Measurements from ENCODE around the gene AURKAIP1.

AURKAIP1 gene

GRCh38 chr1:1373815-1374588, 1.0 kb downstream of the AURKAIP1 start:
- 63% methylated on average over 52 of the region's 52 CpGs for WGBS (ENCODE audit: insufficient coverage)
- ChIA-PET POLR2A (no interaction called here), CTCF (interaction anchor here (0.6 to 1.6 kb wide), 4 partner anchors 9 to 60 kb away, joined by 3 to 5 read pairs (median 4); no protein-coding TSS in a partner anchor)
- no peaks in the 10 kb centered on the region for H3K9me3 ChIP-seq (ENCODE audit: control extremely low read depth in 1 of 5, control insufficient read depth in 4 of 5, insufficient read depth in 2 of 5, low read depth in 1 of 5, low read length in 4 of 5)
- H3K4me3 ChIP-seq (ENCODE audit: control insufficient read depth in 1 of 7, extremely low read depth in 1 of 7, insufficient read depth in 4 of 7, low read depth in 2 of 7, low read length in 6 of 7): peak overlapping the region; percentile 77 to 97 (median 90)
- peaks cover 0 to 47% (median 40%) of the 10 kb centered on the region in 4 experiments for H3K4me1 ChIP-seq (ENCODE audit: control extremely low read depth in 1 of 4, control insufficient read depth in 4 of 4, insufficient read depth in 4 of 4, low read length in 3 of 4)
- H3K27ac ChIP-seq (ENCODE audit: insufficient read depth in 1 of 2, low read depth in 1 of 2, low read length in 2 of 2, poor library complexity in 1 of 2, severe bottlenecking in 2 of 2): peak overlapping the region in 1 of 2 experiments; percentile 91
- H3K36me3 ChIP-seq (ENCODE audit: control insufficient read depth in 4 of 4, insufficient read depth in 4 of 4, low read length in 3 of 4): peaks cover 0 to 19% (median 5%) of the 10 kb centered on the region in 4 experiments
- no peak for DNase-seq
- H3K27me3 ChIP-seq (replicated peaks in 2 of 5; ENCODE audit: control insufficient read depth in 4 of 5, insufficient read depth in 5 of 5, low read length in 4 of 5): peaks cover 0 to 12% (median 0%) of the 10 kb centered on the region in 5 experiments

- no peak for DNase-seq
- Histone ChIP-seq H3K36me3 (ENCODE audit: control insufficient read depth in 4 of 4, insufficient read depth in 4 of 4, low read length in 3 of 4) (peaks cover 0 to 19% (median 5%) of the 10 kb centered on the region in 4 experiments), H3K27me3 (replicated peaks in 2 of 5; ENCODE audit: control insufficient read depth in 4 of 5, insufficient read depth in 5 of 5, low read length in 4 of 5) (peaks cover 0 to 13% (median 0%) of the 10 kb centered on the region in 5 experiments), H3K9me3 (ENCODE audit: control extremely low read depth in 1 of 5, control insufficient read depth in 4 of 5, insufficient read depth in 2 of 5, low read depth in 1 of 5, low read length in 4 of 5) (no peaks in the 10 kb centered on the region), H3K4me1 (ENCODE audit: control extremely low read depth in 1 of 4, control insufficient read depth in 4 of 4, insufficient read depth in 4 of 4, low read length in 3 of 4) (peaks cover 0 to 47% (median 40%) of the 10 kb centered on the region in 4 experiments), H3K27ac (ENCODE audit: insufficient read depth in 1 of 2, low read depth in 1 of 2, low read length in 2 of 2, poor library complexity in 1 of 2, severe bottlenecking in 2 of 2) (no peak overlapping the region), H3K4me3 (ENCODE audit: control insufficient read depth in 1 of 7, extremely low read depth in 1 of 7, insufficient read depth in 4 of 7, low read depth in 2 of 7, low read length in 6 of 7) (peak overlapping the region in 2 of 7 experiments; percentile 90 to 94)
- POLR2A ChIA-PET: no interaction called here
- WGBS (ENCODE audit: insufficient coverage): 94% methylated on average over 22 of the region's 26 CpGs
- CTCF ChIA-PET: interaction anchor here (0.8 to 3.7 kb wide), 11 partner anchors 13 to 104 kb away, joined by 3 to 27 read pairs (median 5); partner anchors contain the start of gene CCNL2
These were observed 1.8 kb downstream of the AURKAIP1 start for GRCh38 chr1:1373051-1373814.

GRCh38 chr1:1371746-1372711, 3.0 kb downstream of the AURKAIP1 start:
- Histone ChIP-seq H3K27me3 (replicated peaks in 2 of 5; ENCODE audit: control insufficient read depth in 4 of 5, insufficient read depth in 5 of 5, low read length in 4 of 5) (peaks cover 0 to 19% (median 0%) of the 10 kb centered on the region in 5 experiments), H3K9me3 (ENCODE audit: control extremely low read depth in 1 of 5, control insufficient read depth in 4 of 5, insufficient read depth in 2 of 5, low read depth in 1 of 5, low read length in 4 of 5) (peaks cover 0 to 5% (median 2%) of the 10 kb centered on the region in 5 experiments), H3K27ac (ENCODE audit: insufficient read depth in 1 of 2, low read depth in 1 of 2, low read length in 2 of 2, poor library complexity in 1 of 2, severe bottlenecking in 2 of 2) (no peak overlapping the region), H3K4me3 (ENCODE audit: control insufficient read depth in 1 of 7, extremely low read depth in 1 of 7, insufficient read depth in 4 of 7, low read depth in 2 of 7, low read length in 6 of 7) (peak overlapping the region in 3 of 7 experiments; percentile 11 to 32 (median 19)), H3K4me1 (ENCODE audit: control extremely low read depth in 1 of 4, control insufficient read depth in 4 of 4, insufficient read depth in 4 of 4, low read length in 3 of 4) (peaks cover 0 to 47% (median 40%) of the 10 kb centered on the region in 4 experiments), H3K36me3 (ENCODE audit: control insufficient read depth in 4 of 4, insufficient read depth in 4 of 4, low read length in 3 of 4) (peaks cover 0 to 19% (median 5%) of the 10 kb centered on the region in 4 experiments)
- CTCF ChIA-PET: interaction anchor here (0.6 to 3.7 kb wide), 17 partner anchors 10 to 105 kb away, joined by 3 to 27 read pairs (median 4); partner anchors contain the start of genes CCNL2 and MXRA8
- WGBS (ENCODE audit: insufficient coverage): 38% methylated on average over 19 of the region's 26 CpGs
- DNase-seq: peak; percentile 43 to 61 (median 54)
- POLR2A ChIA-PET: no interaction called here

- Histone ChIP-seq H3K4me1 (ENCODE audit: control extremely low read depth in 1 of 4, control insufficient read depth in 4 of 4, insufficient read depth in 4 of 4, low read length in 3 of 4) (peaks cover 0 to 45% (median 39%) of the 10 kb centered on the region in 4 experiments), H3K4me3 (ENCODE audit: control insufficient read depth in 1 of 7, extremely low read depth in 1 of 7, insufficient read depth in 4 of 7, low read depth in 2 of 7, low read length in 6 of 7) (peak overlapping the region in 1 of 7 experiments; percentile 11), H3K36me3 (ENCODE audit: control insufficient read depth in 4 of 4, insufficient read depth in 4 of 4, low read length in 3 of 4) (peaks cover 0 to 16% (median 5%) of the 10 kb centered on the region in 4 experiments), H3K27me3 (replicated peaks in 2 of 5; ENCODE audit: control insufficient read depth in 4 of 5, insufficient read depth in 5 of 5, low read length in 4 of 5) (peaks cover 0 to 22% (median 0%) of the 10 kb centered on the region in 5 experiments), H3K9me3 (ENCODE audit: control extremely low read depth in 1 of 5, control insufficient read depth in 4 of 5, insufficient read depth in 2 of 5, low read depth in 1 of 5, low read length in 4 of 5) (peaks cover 0 to 11% (median 2%) of the 10 kb centered on the region in 5 experiments), H3K27ac (ENCODE audit: insufficient read depth in 1 of 2, low read depth in 1 of 2, low read length in 2 of 2, poor library complexity in 1 of 2, severe bottlenecking in 2 of 2) (no peak overlapping the region)
- CTCF ChIA-PET: interaction anchor here (0.6 to 3.7 kb wide), 13 partner anchors 10 to 62 kb away, joined by 3 to 27 read pairs (median 4); partner anchors contain the start of genes CCNL2 and MXRA8
- POLR2A ChIA-PET: interaction anchor here (1.0 kb wide), 1 partner anchor 17 kb away, joined by 3 read pairs; no protein-coding TSS in a partner anchor
- 6% methylated on average over 11 of the region's 12 CpGs for WGBS (ENCODE audit: insufficient coverage)
- DNase-seq: peak; percentile 78 to 87 (median 85)
These were observed 3.7 kb downstream of the AURKAIP1 start for GRCh38 chr1:1371364-1371745.

GRCh38 chr1:1370771-1371300, 4.2 kb downstream of the AURKAIP1 start:
- WGBS (ENCODE audit: insufficient coverage): 86% methylated on average over 9 of the region's 16 CpGs
- ChIA-PET CTCF (interaction anchor here (0.9 to 3.7 kb wide), 9 partner anchors 11 to 58 kb away, joined by 3 to 27 read pairs (median 6); partner anchors contain the start of genes CCNL2 and MXRA8), POLR2A (interaction anchor here (1.0 kb wide), 1 partner anchor 17 kb away, joined by 3 read pairs; no protein-coding TSS in a partner anchor)
- Histone ChIP-seq H3K4me1 (ENCODE audit: control extremely low read depth in 1 of 4, control insufficient read depth in 4 of 4, insufficient read depth in 4 of 4, low read length in 3 of 4) (peaks cover 0 to 39% (median 34%) of the 10 kb centered on the region in 4 experiments), H3K9me3 (ENCODE audit: control extremely low read depth in 1 of 5, control insufficient read depth in 4 of 5, insufficient read depth in 2 of 5, low read depth in 1 of 5, low read length in 4 of 5) (peaks cover 0 to 15% (median 2%) of the 10 kb centered on the region in 5 experiments), H3K27me3 (replicated peaks in 2 of 5; ENCODE audit: control insufficient read depth in 4 of 5, insufficient read depth in 5 of 5, low read length in 4 of 5) (peaks cover 0 to 23% (median 0%) of the 10 kb centered on the region in 5 experiments), H3K27ac (ENCODE audit: insufficient read depth in 1 of 2, low read depth in 1 of 2, low read length in 2 of 2, poor library complexity in 1 of 2, severe bottlenecking in 2 of 2) (no peak overlapping the region), H3K36me3 (ENCODE audit: control insufficient read depth in 4 of 4, insufficient read depth in 4 of 4, low read length in 3 of 4) (peaks cover 0 to 16% (median 5%) of the 10 kb centered on the region in 4 experiments), H3K4me3 (ENCODE audit: control insufficient read depth in 1 of 7, extremely low read depth in 1 of 7, insufficient read depth in 4 of 7, low read depth in 2 of 7, low read length in 6 of 7) (no peak overlapping the region)
- DNase-seq: no peak

Measured in common myeloid progenitor, CD34-positive (primary cell).